Stimulated activated CD8-positive, alpha-beta memory T cell treated with anti-CD3 and anti-CD28 coated beads, Interleukin-15, amount 100 ng/mL, for 1 hour (primary cell): ENCODE results near the gene POTEB.
"Not testable (repeated sequence)": the region's sequence is repeated elsewhere in the genome, so short reads cannot be mapped to it uniquely, and the experiment has no call there.

Source experiments
- DNase-seq: peaks from one replicate; pipeline ENCODE4 v3.0.0-alpha.2; 2020; ENCODE audit warnings: low read depth

The POTEB gene

GRCh38 chr15:21877635-21878034 lies at the start of gene POTEB:
POTEB (minus strand) TSS chr15:21877735; CDS start chr15:21877246, 489 bp downstream.
- DNase-seq: not testable (repeated sequence)

- not testable (repeated sequence) for DNase-seq
Observed at GRCh38 chr15:21890955-21891354, 13.4 kb upstream of the POTEB start.

GRCh38 chr15:21889542-21889941 lies 12.0 kb upstream of the POTEB start:
- not testable (repeated sequence) for DNase-seq

GRCh38 chr15:21838831-21839230 lies 38.7 kb downstream of the POTEB start:
- DNase-seq: not testable (repeated sequence)
